SK-N-SH (cell line): ENCODE measurements around the gene FLT1. TPM values are rescaled to one million over a fixed set of nuclear protein-coding genes. Genes with fewer than 3 reads are reported as not detected.

Experiments
- CTCF ChIA-PET: fragments of 300-600, 350-600 bp; formaldehyde crosslinking; extraction: SDS; loops from one replicate; lab custom pipeline; 2021; lab: Yijun Ruan, JAX
- POLR2A ChIA-PET: fragments of 350-600 bp; sonication (Branson Sonifier 250); formaldehyde crosslinking; extraction: SDS; loops from one replicate; lab custom pipeline; 2020; ENCODE audit warnings: antibody characterized with exemption, inconsistent platforms; lab: Yijun Ruan, JAX
- DNase-seq: peaks from one replicate; pipeline ENCODE4 v3.0.0; 2012
- H2AFZ ChIP-seq: fragments of 200-600 bp; sonication (generic); 2 replicates; pipeline ENCODE4 v1.8.1; 2016; ENCODE audit warnings: antibody characterized with exemption, mild to moderate bottlenecking, low read depth
- H3F3A ChIP-seq: fragments of 200-600 bp; sonication (generic); replicated peaks from 2 replicates; pipeline ENCODE3; 2016; ENCODE audit warnings: antibody characterized with exemption, mild to moderate bottlenecking; ENCODE audit not compliant: insufficient read depth
- H3K27ac ChIP-seq, 2 experiments: fragments of 200-500 bp in 1 of 2; fragments of 200-600 bp in 1 of 2; sonication (Bioruptor generic) in 1 of 2; sonication (generic), shearing (Covaris generic) in 1 of 2; 2 replicates each; pipeline versions ENCODE4 v1.5.1 to v1.6.1; 2014 to 2016; ENCODE audit warnings: low read depth in 2 of 2, inconsistent platforms in 1 of 2, low read length in 1 of 2, mild to moderate bottlenecking in 1 of 2, mixed read lengths in 1 of 2
- H3K27me3 ChIP-seq: fragments of 200-600 bp; sonication (generic), shearing (Covaris generic); 2 replicates; pipeline ENCODE4 v1.6.1; 2016; ENCODE audit warnings: mixed run types; ENCODE audit not compliant: insufficient read depth
- H3K36me3 ChIP-seq, 2 experiments: fragments of 200-500 bp in 1 of 2; fragments of 200-600 bp in 1 of 2; sonication (Bioruptor generic) in 1 of 2; sonication (generic) in 1 of 2; replicated peaks in 1 of 2; 2 replicates each; pipeline versions ENCODE3 to v1.5.1; 2014 to 2016; ENCODE audit warnings: low read length in 1 of 2, mild to moderate bottlenecking in 1 of 2; ENCODE audit not compliant: insufficient read depth in 2 of 2, control insufficient read depth in 1 of 2
- H3K4me1 ChIP-seq, 2 experiments: fragments of 200-500 bp in 1 of 2; fragments of 200-600 bp in 1 of 2; sonication (Bioruptor generic) in 1 of 2; sonication (generic), shearing (Covaris generic) in 1 of 2; 2 replicates each; pipeline versions ENCODE4 v1.5.1 to v1.6.1; 2014 to 2016; ENCODE audit warnings: low read depth in 1 of 2, low read length in 1 of 2, mixed run types in 1 of 2; ENCODE audit not compliant: insufficient read depth in 2 of 2, control insufficient read depth in 1 of 2
- H3K4me2 ChIP-seq: fragments of 200-600 bp; sonication (generic), shearing (Covaris generic); 2 replicates; pipeline ENCODE4 v1.6.1; 2017; ENCODE audit warnings: mixed run types
- H3K4me3 ChIP-seq, 2 experiments: fragments of 200-500 bp in 1 of 2; fragments of 200-600 bp in 1 of 2; sonication (Bioruptor generic) in 1 of 2; sonication (generic), shearing (Covaris generic) in 1 of 2; 2 replicates each; pipeline versions ENCODE4 v1.5.1 to v1.8.1; 2014 to 2016; ENCODE audit warnings: low read depth in 2 of 2, inconsistent platforms in 1 of 2, low read length in 1 of 2, mild to moderate bottlenecking in 1 of 2, mixed read lengths in 1 of 2, moderate library complexity in 1 of 2
- H3K79me2 ChIP-seq: fragments of 200-600 bp; sonication (generic); 2 replicates; pipeline ENCODE4 v1.8.1; 2017; ENCODE audit warnings: mild to moderate bottlenecking; ENCODE audit not compliant: insufficient read depth
- H3K9ac ChIP-seq: fragments of 200-600 bp; sonication (generic); 2 replicates; pipeline ENCODE4 v1.6.1; 2017; ENCODE audit warnings: mixed run types
- H3K9me2 ChIP-seq: fragments of 200-600 bp; sonication (generic); 2 replicates; pipeline ENCODE4 v1.6.1; 2017; ENCODE audit warnings: mixed run types
- H3K9me3 ChIP-seq: fragments of 200-600 bp; sonication (generic); 2 replicates; pipeline ENCODE4 v1.6.1; 2017; ENCODE audit warnings: mixed run types, mild to moderate bottlenecking, moderate library complexity
- H4K20me1 ChIP-seq: fragments of 200-600 bp; sonication (generic); 2 replicates; pipeline ENCODE4 v1.6.1; 2017; ENCODE audit warnings: mild to moderate bottlenecking, mixed run types; ENCODE audit not compliant: insufficient read depth
- ELF1 ChIP-seq: IDR thresholded peaks from 2 replicates; pipeline ENCODE4 v1.4.0; 2012
- FOSL2 ChIP-seq: IDR thresholded peaks from 2 replicates; pipeline ENCODE4 v1.4.0; 2012; ENCODE audit warnings: low read depth, mild to moderate bottlenecking, moderate library complexity, borderline replicate concordance
- FOXJ3 ChIP-seq: sonication (generic); formaldehyde crosslinking; IDR thresholded peaks from 2 replicates; pipeline ENCODE4 v1.5.1; 2020; ENCODE audit warnings: mild to moderate bottlenecking, missing genetic modification reagents
- JUND ChIP-seq: IDR thresholded peaks from 2 replicates; pipeline ENCODE4 v1.4.0; 2012
- MEF2A ChIP-seq: IDR thresholded peaks from 2 replicates; pipeline ENCODE4 v1.4.0; 2012; ENCODE audit warnings: low read depth, borderline replicate concordance
- NFIC ChIP-seq: IDR thresholded peaks from 2 replicates; pipeline ENCODE4 v1.4.0; 2012; ENCODE audit warnings: borderline replicate concordance
- RAD21 ChIP-seq: IDR thresholded peaks from 2 replicates; pipeline ENCODE4 v1.6.1; 2012; ENCODE audit warnings: mild to moderate bottlenecking, low read length
- RCOR1 ChIP-seq: fragments of 150-350 bp; IDR thresholded peaks from 2 replicates; pipeline ENCODE4 v1.6.1; 2017; ENCODE audit warnings: antibody characterized with exemption, low read length
- RXRA ChIP-seq: IDR thresholded peaks from 2 replicates; pipeline ENCODE4 v1.4.0; 2012; ENCODE audit warnings: low read depth, mild to moderate bottlenecking, borderline replicate concordance
- TAF1 ChIP-seq: IDR thresholded peaks from 2 replicates; pipeline ENCODE4 v1.6.1; 2012; ENCODE audit warnings: low read depth, mild to moderate bottlenecking, low read length, moderate library complexity, borderline replicate concordance
- TCF12 ChIP-seq: IDR thresholded peaks from 2 replicates; pipeline ENCODE4 v1.4.0; 2012
- TEAD4 ChIP-seq: IDR thresholded peaks from 2 replicates; pipeline ENCODE4 v1.4.0; 2012; ENCODE audit warnings: mild to moderate bottlenecking, borderline replicate concordance; ENCODE audit not compliant: insufficient read depth
- YY1 ChIP-seq: IDR thresholded peaks from 2 replicates; pipeline ENCODE4 v1.4.0; 2012; ENCODE audit warnings: low read depth, mild to moderate bottlenecking
- WGBS: methylation state at CpG from one replicate; pipeline ENCODE4 v1.1.6; 2017; ENCODE audit warnings: low lambda C conversion rate; 5-methylcytosine and 5-hydroxymethylcytosine counted together
- polyA plus RNA-seq, 3 experiments: library from polyadenylated mRNA; depleted of rRNA; stranded (reverse); fragments of >200 nt; gene quantifications; 2 replicates each; pipeline ENCODE4 v1.2.3, GENCODE V29; 2012
- TF ChIP-seq, protein P1 (sequence below): IDR thresholded peaks from 2 replicates; pipeline ENCODE4 v1.6.1; 2012; ENCODE audit warnings: mild to moderate bottlenecking, low read depth, low read length, moderate library complexity
- TF ChIP-seq, protein P2 (sequence below): IDR thresholded peaks from 2 replicates; pipeline ENCODE4; 2012
- TF ChIP-seq, protein P3 (sequence below): IDR thresholded peaks from 2 replicates; pipeline ENCODE4 v1.4.0; 2012; ENCODE audit warnings: low read depth

FLT1 gene
- polyA plus RNA-seq, 1 of the 3 experiments (the other 2 are of a cell fraction): 0.20 TPM

DNA sequence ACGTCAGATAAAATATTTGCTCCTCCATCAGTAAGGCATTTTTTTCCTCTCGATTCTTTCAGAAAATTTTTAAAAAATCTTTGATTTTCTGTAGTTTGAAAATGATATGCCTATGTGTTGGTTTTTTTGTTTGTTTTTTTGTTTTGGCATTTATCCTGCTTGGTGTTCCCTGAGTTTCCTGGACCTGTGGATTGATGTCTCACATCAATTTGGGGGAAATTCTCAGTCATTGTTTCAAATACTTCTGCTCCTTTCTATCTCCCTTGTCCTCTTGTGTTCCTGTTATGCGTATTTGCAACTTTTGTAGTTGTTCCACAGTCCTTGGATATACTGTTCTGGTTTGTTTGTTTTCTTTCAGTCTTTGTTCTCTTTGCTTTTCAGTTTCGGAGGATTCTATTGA lies 18.8 kb upstream of the FLT1 start:
- POLR2A ChIA-PET: no interaction called here
- H3K36me3 ChIP-seq: no peaks in the 10 kb centered on the region
- H3K9ac ChIP-seq: no peak overlapping the region
- peaks cover 35% of the 10 kb centered on the region for H3K27me3 ChIP-seq
- no peaks in the 10 kb centered on the region for H4K20me1 ChIP-seq
- no peaks in the 10 kb centered on the region for H3F3A ChIP-seq
- H2AFZ ChIP-seq: no peak overlapping the region
- TF ChIP-seq JUND (no peak), MEF2A (no peak), FOXJ3 (CRISPR knock-in tag) (no peak), TCF12 (no peak), NFIC (no peak)
- TF ChIP-seq, protein P1, sequence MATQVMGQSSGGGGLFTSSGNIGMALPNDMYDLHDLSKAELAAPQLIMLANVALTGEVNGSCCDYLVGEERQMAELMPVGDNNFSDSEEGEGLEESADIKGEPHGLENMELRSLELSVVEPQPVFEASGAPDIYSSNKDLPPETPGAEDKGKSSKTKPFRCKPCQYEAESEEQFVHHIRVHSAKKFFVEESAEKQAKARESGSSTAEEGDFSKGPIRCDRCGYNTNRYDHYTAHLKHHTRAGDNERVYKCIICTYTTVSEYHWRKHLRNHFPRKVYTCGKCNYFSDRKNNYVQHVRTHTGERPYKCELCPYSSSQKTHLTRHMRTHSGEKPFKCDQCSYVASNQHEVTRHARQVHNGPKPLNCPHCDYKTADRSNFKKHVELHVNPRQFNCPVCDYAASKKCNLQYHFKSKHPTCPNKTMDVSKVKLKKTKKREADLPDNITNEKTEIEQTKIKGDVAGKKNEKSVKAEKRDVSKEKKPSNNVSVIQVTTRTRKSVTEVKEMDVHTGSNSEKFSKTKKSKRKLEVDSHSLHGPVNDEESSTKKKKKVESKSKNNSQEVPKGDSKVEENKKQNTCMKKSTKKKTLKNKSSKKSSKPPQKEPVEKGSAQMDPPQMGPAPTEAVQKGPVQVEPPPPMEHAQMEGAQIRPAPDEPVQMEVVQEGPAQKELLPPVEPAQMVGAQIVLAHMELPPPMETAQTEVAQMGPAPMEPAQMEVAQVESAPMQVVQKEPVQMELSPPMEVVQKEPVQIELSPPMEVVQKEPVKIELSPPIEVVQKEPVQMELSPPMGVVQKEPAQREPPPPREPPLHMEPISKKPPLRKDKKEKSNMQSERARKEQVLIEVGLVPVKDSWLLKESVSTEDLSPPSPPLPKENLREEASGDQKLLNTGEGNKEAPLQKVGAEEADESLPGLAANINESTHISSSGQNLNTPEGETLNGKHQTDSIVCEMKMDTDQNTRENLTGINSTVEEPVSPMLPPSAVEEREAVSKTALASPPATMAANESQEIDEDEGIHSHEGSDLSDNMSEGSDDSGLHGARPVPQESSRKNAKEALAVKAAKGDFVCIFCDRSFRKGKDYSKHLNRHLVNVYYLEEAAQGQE: no peak
- H3K4me3 ChIP-seq: no peak overlapping the region
- no peak overlapping the region for H3K4me2 ChIP-seq
- CTCF ChIA-PET: no interaction called here
- no peak overlapping the region for H3K27ac ChIP-seq
- no peaks in the 10 kb centered on the region for H3K79me2 ChIP-seq
- 18% methylated on average over 4 of the region's 4 CpGs for WGBS
- no peaks in the 10 kb centered on the region for H3K9me3 ChIP-seq
- no peaks in the 10 kb centered on the region for H3K4me1 ChIP-seq
- no peaks in the 10 kb centered on the region for H3K9me2 ChIP-seq
- DNase-seq: no peak

DNA sequence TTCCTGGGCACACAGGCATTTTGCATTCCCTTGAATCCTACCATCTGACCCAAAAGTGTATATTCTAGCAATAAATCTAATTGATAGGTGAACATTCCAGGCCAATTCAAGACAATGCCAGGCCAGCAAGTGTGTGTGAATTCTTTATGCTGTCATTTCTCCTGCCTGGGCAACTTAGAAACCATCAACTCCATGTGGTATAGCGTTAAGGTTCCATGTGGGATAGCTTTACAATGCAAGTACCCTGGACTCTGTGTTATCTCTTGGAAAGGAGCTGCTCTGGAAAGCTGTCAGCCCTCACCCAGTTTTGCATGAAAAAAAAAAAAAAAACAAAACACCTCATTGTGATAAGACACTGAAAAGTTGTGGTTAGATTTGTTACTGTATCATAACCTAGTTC lies 15.6 kb upstream of the FLT1 start:
- ChIA-PET POLR2A (no interaction called here), CTCF (no interaction called here)
- Histone ChIP-seq H2AFZ (no peak overlapping the region), H3K79me2 (no peaks in the 10 kb centered on the region), H3F3A (no peaks in the 10 kb centered on the region), H3K4me3 (no peak overlapping the region), H3K27ac (no peak overlapping the region), H3K9me2 (no peaks in the 10 kb centered on the region), H3K4me2 (no peak overlapping the region), H3K27me3 (peaks cover 21% of the 10 kb centered on the region), H3K9ac (no peak overlapping the region), H3K4me1 (no peaks in the 10 kb centered on the region), H3K36me3 (no peaks in the 10 kb centered on the region), H3K9me3 (no peaks in the 10 kb centered on the region), H4K20me1 (no peaks in the 10 kb centered on the region)
- no peak for DNase-seq
- TF ChIP-seq RAD21 (no peak), TEAD4 (no peak), TCF12 (no peak), TAF1 (no peak), FOXJ3 (CRISPR knock-in tag) (no peak), ELF1 (no peak), MEF2A (no peak), FOSL2 (no peak), YY1 (no peak), RCOR1 (no peak), NFIC (no peak), RXRA (no peak)
- TF ChIP-seq, protein P2, sequence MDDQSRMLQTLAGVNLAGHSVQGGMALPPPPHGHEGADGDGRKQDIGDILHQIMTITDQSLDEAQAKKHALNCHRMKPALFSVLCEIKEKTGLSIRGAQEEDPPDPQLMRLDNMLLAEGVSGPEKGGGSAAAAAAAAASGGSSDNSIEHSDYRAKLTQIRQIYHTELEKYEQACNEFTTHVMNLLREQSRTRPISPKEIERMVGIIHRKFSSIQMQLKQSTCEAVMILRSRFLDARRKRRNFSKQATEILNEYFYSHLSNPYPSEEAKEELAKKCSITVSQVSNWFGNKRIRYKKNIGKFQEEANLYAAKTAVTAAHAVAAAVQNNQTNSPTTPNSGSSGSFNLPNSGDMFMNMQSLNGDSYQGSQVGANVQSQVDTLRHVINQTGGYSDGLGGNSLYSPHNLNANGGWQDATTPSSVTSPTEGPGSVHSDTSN: no peak
- TF ChIP-seq, protein P1: no peak
- TF ChIP-seq, protein P3, sequence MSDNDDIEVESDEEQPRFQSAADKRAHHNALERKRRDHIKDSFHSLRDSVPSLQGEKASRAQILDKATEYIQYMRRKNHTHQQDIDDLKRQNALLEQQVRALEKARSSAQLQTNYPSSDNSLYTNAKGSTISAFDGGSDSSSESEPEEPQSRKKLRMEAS: no peak
- 6% methylated on average over 1 of the region's 1 CpG for WGBS
